IMR-90 (cell line): ENCODE measurements around the gene NR5A1.

Experiments
- BHLHE40 ChIP-seq: fragments of 150-350 bp; IDR thresholded peaks from 2 replicates; pipeline ENCODE4 v1.6.1; 2016; ENCODE audit warnings: mild to moderate bottlenecking, low read depth, low read length
- CEBPB ChIP-seq: IDR thresholded peaks from 2 replicates; pipeline ENCODE4 v1.6.1; 2012; ENCODE audit warnings: low read depth, low read length, improper control_type of control experiment
- CHD1 ChIP-seq: IDR thresholded peaks from 2 replicates; pipeline ENCODE4 v1.6.1; 2012; ENCODE audit warnings: low read depth, low read length, improper control_type of control experiment
- CTCF ChIP-seq: conservative IDR thresholded peaks from 2 replicates; pipeline ENCODE4 v1.5.1; 2012; ENCODE audit warnings: mild to moderate bottlenecking, low read depth, low read length, improper control_type of control experiment
- FOS ChIP-seq: fragments of 150-350 bp; IDR thresholded peaks from 2 replicates; pipeline ENCODE4 v1.6.1; 2016; ENCODE audit warnings: low read depth, low read length
- MXI1 ChIP-seq: IDR thresholded peaks from 2 replicates; pipeline ENCODE4 v1.6.1; 2012; ENCODE audit warnings: low read depth, mild to moderate bottlenecking, low read length, moderate library complexity, borderline replicate concordance
- NFE2L2 ChIP-seq: fragments of 150-350 bp; IDR thresholded peaks from 2 replicates; pipeline ENCODE4 v1.6.1; 2016; ENCODE audit warnings: low read depth, mild to moderate bottlenecking, low read length
- POLR2A ChIP-seq: IDR thresholded peaks from 2 replicates; pipeline ENCODE4 v1.6.1; 2012; ENCODE audit warnings: mild to moderate bottlenecking, low read depth, low read length
- RCOR1 ChIP-seq: IDR thresholded peaks from 2 replicates; pipeline ENCODE4 v1.6.1; 2012; ENCODE audit warnings: mild to moderate bottlenecking, low read length, improper control_type of control experiment; ENCODE audit not compliant: insufficient replicate concordance
- RFX5 ChIP-seq: IDR thresholded peaks from 2 replicates; pipeline ENCODE4 v1.8.0; 2012; ENCODE audit warnings: low read depth, mild to moderate bottlenecking, low read length, moderate library complexity
- SMC3 ChIP-seq: fragments of 150-350 bp; IDR thresholded peaks from 2 replicates; pipeline ENCODE4 v1.6.1; 2016; ENCODE audit warnings: low read depth, mild to moderate bottlenecking, antibody characterized with exemption, low read length, moderate library complexity

- TF ChIP-seq FOS: no peak
- no peak for TF ChIP-seq POLR2A
- TF ChIP-seq CTCF: no peak
- TF ChIP-seq RFX5: no peak
- no peak for TF ChIP-seq RCOR1
- no peak for TF ChIP-seq BHLHE40
- TF ChIP-seq CEBPB: no peak
- no peak for TF ChIP-seq SMC3
- no peak for TF ChIP-seq CHD1
- TF ChIP-seq NFE2L2: no peak
- TF ChIP-seq MXI1: no peak
Observed at GRCh38 chr9:124477211-124477647, 30.0 kb downstream of the NR5A1 start.
